Sigmoid colon (tissue), 7 donors: ENCODE data around the gene FAM184B. TPM values are rescaled to one million over a fixed set of nuclear protein-coding genes. Genes with fewer than 3 reads are reported as not detected.

Experiments
- DNase-seq: peaks from one replicate; pipeline ENCODE4 v3.0.0-alpha.2; 2019
- H3K27ac ChIP-seq, 4 donors: fragments of 200-600 bp; sonication (generic); one replicate each; pipeline ENCODE4 v1.5.1; 2016 to 2019; ENCODE audit warnings: mild to moderate bottlenecking in 1 of 4
- H3K27me3 ChIP-seq, 3 donors: fragments of 200-600 bp; sonication (generic); one replicate each; pipeline ENCODE4 v1.5.1; 2019; ENCODE audit warnings: mild to moderate bottlenecking in 1 of 3
- H3K36me3 ChIP-seq, 4 donors: fragments of 200-600 bp; sonication (generic); one replicate each; pipeline ENCODE4 v1.5.1; 2016 to 2019
- H3K4me1 ChIP-seq, 4 donors: fragments of 200-600 bp; sonication (generic); one replicate each; pipeline ENCODE4 v1.5.1; 2017 to 2019
- H3K4me3 ChIP-seq, 4 donors: fragments of 200-600 bp; sonication (generic); one replicate each; pipeline ENCODE4 v1.5.1; 2017 to 2019; ENCODE audit warnings: mild to moderate bottlenecking in 2 of 4, moderate library complexity in 1 of 4
- H3K9me3 ChIP-seq, 4 donors: fragments of 200-600 bp in 3 of 4; sonication (generic) in 3 of 4; one replicate each; pipeline versions ENCODE4 v1.5.1 to v1.6.1; 2013 to 2019
- EP300 ChIP-seq, 4 donors: sonication (generic); formaldehyde crosslinking; IDR thresholded peaks; one replicate each; pipeline ENCODE4 v1.6.1; 2017; ENCODE audit warnings: antibody characterized with exemption in 4 of 4
- POLR2A ChIP-seq, 2 donors: fragments of 450-650 bp; IDR thresholded peaks; one replicate each; pipeline ENCODE4 v1.6.1; 2016; ENCODE audit warnings: antibody characterized with exemption in 2 of 2, mild to moderate bottlenecking in 2 of 2, moderate library complexity in 2 of 2
- POLR2AphosphoS5 ChIP-seq, 4 donors: sonication (generic); formaldehyde crosslinking; IDR thresholded peaks; one replicate each; pipeline ENCODE4 v1.6.1; 2017; ENCODE audit warnings: antibody characterized with exemption in 4 of 4
- WGBS, 2 donors: extraction: QIAGEN DNeasy Blood & Tissue Kit; methylation state at CpG; one replicate each; pipeline ENCODE4 v1.1.7; 2013; 5-methylcytosine and 5-hydroxymethylcytosine counted together
- intact Hi-C: fragments of 100-400 bp; cut with DNase I; formaldehyde crosslinking; loops from one replicate; pipeline ENCODE4 v1.15.1; 2023
- polyA plus RNA-seq, 3 donors: library from polyadenylated mRNA; stranded (reverse); fragments of 200-250 nt; gene quantifications; one replicate each; pipeline ENCODE4 v1.2.3, GENCODE V29; 2013
- total RNA-seq, 4 donors: library from RNA; depleted of rRNA; stranded (reverse); fragments of >200 nt; gene quantifications; one replicate each; pipeline ENCODE4 v1.1.0, GENCODE V29; 2016
- TF ChIP-seq, protein P1 (sequence below), 4 experiments: fragments of 450-650 bp in 3 of 4; fragments of 200-600 bp in 1 of 4; IDR thresholded peaks; one replicate each; pipeline ENCODE4 v1.5.1; 2016 to 2019; ENCODE audit warnings: antibody characterized with exemption in 4 of 4, mild to moderate bottlenecking in 3 of 4, moderate library complexity in 2 of 4
- donor health status: healthy with polysubstance abuse.
- donor health status: Bipolar disorder and iron deficiency.
- donor health status: healthy.

FAM184B gene
- total and polyA plus RNA-seq, 7 donors: under 0.01 to 0.23 (median 0.23) TPM; not detected in 4

DNA sequence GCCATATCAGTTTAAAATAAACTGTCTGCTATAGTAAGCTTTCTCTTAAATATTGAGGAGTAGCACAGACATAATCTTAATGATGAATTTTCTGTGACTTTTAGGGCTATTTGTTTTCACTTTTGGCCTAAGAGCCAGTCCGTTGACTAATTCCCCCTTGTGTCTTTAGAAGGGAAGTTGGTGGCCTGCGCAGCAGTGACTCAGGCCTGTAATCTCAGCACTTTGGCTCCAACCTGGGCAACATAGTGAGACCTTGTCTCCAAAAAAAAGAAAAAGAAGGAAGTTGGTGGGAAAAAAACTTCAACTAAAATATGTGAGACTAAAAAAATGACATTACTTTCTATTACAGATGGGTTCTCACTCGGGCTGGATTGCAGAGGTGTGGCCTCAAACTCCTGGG is 32.7 kb upstream of the FAM184B start:
- intact Hi-C loops: no loop called here
- H3K4me1 ChIP-seq: peaks cover 0 to 16% (median 14%) of the 10 kb centered on the region in 4 donors
- no peak for DNase-seq
- no peaks in the 10 kb centered on the region for H3K27me3 ChIP-seq
- no peaks in the 10 kb centered on the region for H3K36me3 ChIP-seq
- 76 to 92% methylated on average over 3 of the region's 3 CpGs for WGBS, 2 donors
- no peak overlapping the region for H3K27ac ChIP-seq
- TF ChIP-seq POLR2AphosphoS5 (IDR thresholded peaks at IDR 0.05) (no peak), POLR2A (IDR thresholded peaks at IDR 0.05) (no peak), EP300 (IDR thresholded peaks at IDR 0.05) (no peak)
- TF ChIP-seq, protein P1, sequence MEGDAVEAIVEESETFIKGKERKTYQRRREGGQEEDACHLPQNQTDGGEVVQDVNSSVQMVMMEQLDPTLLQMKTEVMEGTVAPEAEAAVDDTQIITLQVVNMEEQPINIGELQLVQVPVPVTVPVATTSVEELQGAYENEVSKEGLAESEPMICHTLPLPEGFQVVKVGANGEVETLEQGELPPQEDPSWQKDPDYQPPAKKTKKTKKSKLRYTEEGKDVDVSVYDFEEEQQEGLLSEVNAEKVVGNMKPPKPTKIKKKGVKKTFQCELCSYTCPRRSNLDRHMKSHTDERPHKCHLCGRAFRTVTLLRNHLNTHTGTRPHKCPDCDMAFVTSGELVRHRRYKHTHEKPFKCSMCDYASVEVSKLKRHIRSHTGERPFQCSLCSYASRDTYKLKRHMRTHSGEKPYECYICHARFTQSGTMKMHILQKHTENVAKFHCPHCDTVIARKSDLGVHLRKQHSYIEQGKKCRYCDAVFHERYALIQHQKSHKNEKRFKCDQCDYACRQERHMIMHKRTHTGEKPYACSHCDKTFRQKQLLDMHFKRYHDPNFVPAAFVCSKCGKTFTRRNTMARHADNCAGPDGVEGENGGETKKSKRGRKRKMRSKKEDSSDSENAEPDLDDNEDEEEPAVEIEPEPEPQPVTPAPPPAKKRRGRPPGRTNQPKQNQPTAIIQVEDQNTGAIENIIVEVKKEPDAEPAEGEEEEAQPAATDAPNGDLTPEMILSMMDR (IDR thresholded peaks at IDR 0.05): no peak
- no peaks in the 10 kb centered on the region for H3K9me3 ChIP-seq
- H3K4me3 ChIP-seq: no peak overlapping the region

DNA sequence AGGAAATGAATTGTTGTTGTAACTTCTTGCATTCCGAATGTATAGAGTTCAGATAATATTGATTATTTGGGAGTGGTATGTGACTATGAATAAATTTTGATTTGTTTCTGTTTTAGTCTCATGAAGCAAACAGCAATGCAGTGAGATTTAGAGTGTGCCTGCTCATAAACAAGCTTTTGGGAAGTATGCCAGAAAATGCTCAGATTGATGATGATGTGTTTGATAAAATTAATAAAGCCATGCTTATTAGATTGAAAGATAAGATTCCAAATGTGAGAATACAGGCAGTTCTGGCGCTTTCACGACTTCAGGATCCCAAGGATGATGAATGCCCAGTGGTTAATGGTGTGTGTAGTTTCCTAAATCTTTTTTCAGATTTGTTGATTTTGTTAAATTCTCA is 31.4 kb upstream of the FAM184B start:
- intact Hi-C loops: no loop called here
- H3K27ac ChIP-seq: no peak overlapping the region
- no peaks in the 10 kb centered on the region for H3K9me3 ChIP-seq
- H3K4me3 ChIP-seq: no peak overlapping the region
- no peak for DNase-seq
- 75 to 82% methylated on average over 3 of the region's 3 CpGs for WGBS, 2 donors
- no peaks in the 10 kb centered on the region for H3K27me3 ChIP-seq
- H3K4me1 ChIP-seq: peaks cover 0 to 29% (median 27%) of the 10 kb centered on the region in 4 donors
- no peaks in the 10 kb centered on the region for H3K36me3 ChIP-seq
- TF ChIP-seq POLR2A (IDR thresholded peaks at IDR 0.05): no peak
- no peak for TF ChIP-seq POLR2AphosphoS5 (IDR thresholded peaks at IDR 0.05)
- TF ChIP-seq, protein P1 (IDR thresholded peaks at IDR 0.05): no peak
- no peak for TF ChIP-seq EP300 (IDR thresholded peaks at IDR 0.05)

DNA sequence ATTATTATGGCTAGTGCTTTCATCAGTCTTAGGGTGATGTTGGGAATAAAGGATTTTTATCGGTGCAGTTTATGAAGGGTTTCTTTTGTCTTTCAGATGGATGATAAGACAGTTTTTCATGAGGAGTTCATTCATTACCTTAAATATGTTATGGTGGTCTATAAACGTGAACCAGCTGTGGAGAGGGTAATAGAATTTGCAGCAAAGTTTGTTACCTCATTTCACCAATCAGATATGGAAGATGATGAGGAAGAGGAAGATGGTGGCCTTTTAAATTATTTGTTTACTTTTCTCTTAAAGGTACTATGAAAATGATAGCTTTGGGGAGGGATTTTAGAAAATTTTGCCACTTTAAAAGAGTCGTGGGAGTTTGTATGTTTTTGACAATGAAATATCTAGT is 30.7 kb upstream of the FAM184B start:
- H3K36me3 ChIP-seq: no peaks in the 10 kb centered on the region
- DNase-seq: no peak
- H3K4me1 ChIP-seq: peaks cover 0 to 36% (median 34%) of the 10 kb centered on the region in 4 donors
- H3K27ac ChIP-seq: no peak overlapping the region
- no peak overlapping the region for H3K4me3 ChIP-seq
- no peak for TF ChIP-seq POLR2A (IDR thresholded peaks at IDR 0.05)
- TF ChIP-seq, protein P1 (IDR thresholded peaks at IDR 0.05): no peak
- TF ChIP-seq EP300 (IDR thresholded peaks at IDR 0.05): no peak
- no peak for TF ChIP-seq POLR2AphosphoS5 (IDR thresholded peaks at IDR 0.05)
- no peaks in the 10 kb centered on the region for H3K9me3 ChIP-seq
- intact Hi-C loops: no loop called here
- 18 to 22% methylated on average over 3 of the region's 3 CpGs for WGBS, 2 donors
- no peaks in the 10 kb centered on the region for H3K27me3 ChIP-seq

DNA sequence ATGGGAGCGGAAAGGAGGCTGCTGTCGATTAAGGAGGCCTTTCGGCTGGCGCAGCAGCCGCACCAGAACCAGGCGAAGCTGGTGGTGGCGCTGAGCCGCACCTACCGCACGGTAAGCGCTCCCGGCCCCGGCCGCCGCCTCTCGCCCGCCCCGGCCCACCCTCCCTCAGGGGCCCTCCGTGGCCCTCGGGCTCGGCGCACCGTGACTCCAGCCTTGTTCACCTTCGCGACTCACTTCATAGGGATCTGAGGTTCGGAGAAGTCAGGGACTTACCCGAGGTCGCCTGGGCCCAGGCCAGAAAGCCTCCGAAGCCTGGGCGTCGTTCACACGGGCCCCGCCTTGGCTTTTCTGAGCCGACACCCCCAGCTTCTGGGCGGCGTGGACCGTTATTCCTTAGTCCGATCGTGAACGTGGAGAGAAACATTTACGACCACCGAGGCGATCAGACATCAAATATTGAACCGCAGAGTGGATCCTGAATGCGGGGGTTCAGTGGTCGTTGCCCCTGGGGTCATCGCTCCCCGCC is 29.7 kb upstream of the FAM184B start:
- DNase-seq: no peak
- Histone ChIP-seq H3K27me3 (no peaks in the 10 kb centered on the region), H3K36me3 (no peaks in the 10 kb centered on the region), H3K9me3 (no peaks in the 10 kb centered on the region), H3K27ac (peak overlapping the region in 1 of 4 donors; percentile 98), H3K4me1 (peaks cover 0 to 46% (median 44%) of the 10 kb centered on the region in 4 donors), H3K4me3 (peak overlapping the region; percentile 70 to 95 (median 84))
- intact Hi-C loops: no loop called here
- WGBS, 2 donors: 1% methylated on average over 48 of the region's 48 CpGs
- TF ChIP-seq POLR2AphosphoS5 (IDR thresholded peaks at IDR 0.05): no peak

DNA sequence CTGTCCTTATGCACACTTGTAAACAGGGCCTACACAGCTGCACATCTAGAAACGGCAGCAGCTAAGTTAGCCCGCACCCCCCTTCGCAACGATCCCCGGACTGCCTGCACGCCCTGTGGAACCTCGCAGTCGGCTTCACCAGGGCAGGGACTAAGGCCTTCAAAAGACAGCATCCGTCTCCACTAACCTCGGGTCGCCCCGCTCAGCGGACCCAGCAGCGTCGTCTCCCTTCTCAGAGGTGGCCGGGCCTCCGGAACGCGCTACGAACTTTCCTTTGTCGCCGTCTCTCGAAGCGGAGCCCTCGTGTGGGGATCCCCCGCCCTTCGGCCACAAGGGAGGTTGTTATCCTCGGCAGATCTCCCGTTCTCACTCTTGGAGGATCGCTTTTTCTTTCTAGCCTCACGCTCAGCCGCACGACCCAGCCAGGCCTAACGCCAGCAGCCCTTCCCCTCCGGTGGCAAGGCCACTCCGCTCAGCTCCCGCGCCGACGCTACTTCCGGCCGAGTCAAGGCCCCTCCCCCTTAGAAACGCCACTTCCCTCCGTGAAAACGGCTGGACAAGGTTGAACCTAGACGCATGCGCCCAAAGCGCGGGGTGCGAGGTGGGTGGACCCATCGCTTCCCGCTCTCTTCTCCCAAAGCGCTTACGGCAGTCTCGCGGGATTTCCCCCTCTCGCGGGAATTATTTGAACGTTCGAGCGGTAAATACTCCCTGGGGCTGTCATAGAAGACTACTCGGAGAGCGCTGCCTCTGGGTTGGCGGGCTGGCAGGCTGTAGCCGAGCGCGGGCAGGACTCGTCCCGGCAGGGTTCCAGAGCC is 29.0 kb upstream of the FAM184B start, which contains the start of the genes DCAF16 and NCAPG:
TSS of gene DCAF16 (minus strand) at position 498 of the 818 bp plus-strand sequence. CDS start 6,616 bp downstream, outside the sequence.
TSS of gene NCAPG (plus strand) at position 720 of the 818 bp plus-strand sequence. CDS start 99 bp downstream, outside the sequence.
- Histone ChIP-seq H3K27ac (peak within 1 kb of the TSS; percentile 93 to 98 (median 97)), H3K4me3 (peak within 1 kb of the TSS; percentile 70 to 95 (median 84)), H3K4me1 (peaks cover 0 to 51% (median 48%) of the 10 kb centered on the region in 4 donors), H3K27me3 (no peaks in the 10 kb centered on the region), H3K9me3 (no peaks in the 10 kb centered on the region), H3K36me3 (no peaks in the 10 kb centered on the region)
- 0% methylated on average over 69 of the region's 69 CpGs for WGBS, 2 donors
- DNase-seq: peak; percentile 100
- TF ChIP-seq, protein P1 (IDR thresholded peaks at IDR 0.05): no peak
- TF ChIP-seq EP300 (IDR thresholded peaks at IDR 0.05) (peak in 1 of 4 donors; percentile 11), POLR2AphosphoS5 (IDR thresholded peaks at IDR 0.05) (peak; percentile 99 to 100 (median 99)), POLR2A (IDR thresholded peaks at IDR 0.05) (peak; percentile 95 to 96)
- intact Hi-C loops: loop anchor here (1.0 kb wide), 2 partner anchors 212 to 233 kb away; partner anchors contain the start of gene LAP3
